Subcutaneous adipose tissue (tissue), 4 donors: ENCODE results near the gene CDKL5. TPM values are rescaled to one million over a fixed set of nuclear protein-coding genes. Genes with fewer than 3 reads are reported as not detected.

Experiments
- total RNA-seq, 4 donors: library from RNA; depleted of rRNA; stranded (reverse); fragments of >200 nt; gene quantifications; one replicate each; pipeline ENCODE4 v1.1.0, GENCODE V29; 2016
- TF ChIP-seq, protein P1 (sequence below): fragments of 450-650 bp; IDR thresholded peaks from one replicate; pipeline ENCODE4 v1.5.1; 2016; ENCODE audit warnings: low read depth, mild to moderate bottlenecking, control low read depth, antibody characterized with exemption, moderate library complexity

The CDKL5 gene
- total RNA-seq = 1 to 10 TPM; 4.6 to 6.2 (median 5.4) TPM

DNA sequence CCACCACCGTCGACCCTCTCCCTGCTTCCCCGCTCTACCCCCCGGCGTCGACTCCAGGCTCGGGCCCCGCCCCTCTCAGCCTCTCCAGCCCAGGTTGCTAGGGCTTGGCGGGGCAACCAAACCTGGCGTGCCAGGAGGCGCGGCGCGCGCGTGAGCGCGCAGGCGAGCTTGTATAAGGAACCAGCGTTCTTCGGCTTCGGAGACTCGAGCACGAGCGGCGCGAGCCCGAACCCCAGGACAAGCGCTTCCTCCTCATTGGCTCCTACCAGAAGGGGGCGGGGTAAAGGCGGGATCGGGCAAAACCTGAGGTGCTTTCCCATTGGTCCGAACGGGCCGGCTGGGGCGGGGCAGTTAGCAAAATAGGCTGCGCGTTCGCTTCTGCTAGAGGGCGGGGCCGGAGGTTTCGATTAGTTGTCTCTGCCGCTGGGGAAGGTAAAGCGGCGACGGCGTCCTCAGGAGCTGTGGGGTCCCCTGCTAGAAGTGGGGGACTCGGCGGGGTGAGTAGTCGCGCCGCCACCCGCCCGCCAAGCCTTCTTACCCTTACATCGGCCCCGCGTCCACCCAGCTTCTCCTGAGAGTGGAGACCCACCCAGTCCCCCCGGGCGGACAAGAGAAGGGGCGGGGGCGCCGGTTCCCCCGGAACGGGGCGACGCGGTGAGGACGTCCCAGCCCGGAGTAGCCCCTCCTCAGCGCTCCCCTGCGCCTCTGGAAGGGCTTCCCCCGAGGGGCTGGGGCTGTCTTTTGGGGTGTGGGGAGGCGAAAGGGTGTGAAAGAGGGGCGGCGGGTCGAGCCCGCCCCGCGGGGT lies at the start of gene CDKL5:
Gene CDKL5 (plus strand): TSS at position 410 of the 805 bp plus-strand sequence. CDS start 81,489 bp downstream, outside the sequence.
- TF ChIP-seq, protein P1, sequence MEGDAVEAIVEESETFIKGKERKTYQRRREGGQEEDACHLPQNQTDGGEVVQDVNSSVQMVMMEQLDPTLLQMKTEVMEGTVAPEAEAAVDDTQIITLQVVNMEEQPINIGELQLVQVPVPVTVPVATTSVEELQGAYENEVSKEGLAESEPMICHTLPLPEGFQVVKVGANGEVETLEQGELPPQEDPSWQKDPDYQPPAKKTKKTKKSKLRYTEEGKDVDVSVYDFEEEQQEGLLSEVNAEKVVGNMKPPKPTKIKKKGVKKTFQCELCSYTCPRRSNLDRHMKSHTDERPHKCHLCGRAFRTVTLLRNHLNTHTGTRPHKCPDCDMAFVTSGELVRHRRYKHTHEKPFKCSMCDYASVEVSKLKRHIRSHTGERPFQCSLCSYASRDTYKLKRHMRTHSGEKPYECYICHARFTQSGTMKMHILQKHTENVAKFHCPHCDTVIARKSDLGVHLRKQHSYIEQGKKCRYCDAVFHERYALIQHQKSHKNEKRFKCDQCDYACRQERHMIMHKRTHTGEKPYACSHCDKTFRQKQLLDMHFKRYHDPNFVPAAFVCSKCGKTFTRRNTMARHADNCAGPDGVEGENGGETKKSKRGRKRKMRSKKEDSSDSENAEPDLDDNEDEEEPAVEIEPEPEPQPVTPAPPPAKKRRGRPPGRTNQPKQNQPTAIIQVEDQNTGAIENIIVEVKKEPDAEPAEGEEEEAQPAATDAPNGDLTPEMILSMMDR = no peak

- TF ChIP-seq, protein P1 = no peak
These were observed 47.6 kb upstream of the CDKL5 start for GRCh38 chrX:18377796-18378195.

- TF ChIP-seq, protein P1 = no peak
These were observed 35.4 kb upstream of the CDKL5 start for GRCh38 chrX:18389966-18390365.

- TF ChIP-seq, protein P1 = no peak
These were observed 34.4 kb upstream of the CDKL5 start for GRCh38 chrX:18390941-18391538.

DNA sequence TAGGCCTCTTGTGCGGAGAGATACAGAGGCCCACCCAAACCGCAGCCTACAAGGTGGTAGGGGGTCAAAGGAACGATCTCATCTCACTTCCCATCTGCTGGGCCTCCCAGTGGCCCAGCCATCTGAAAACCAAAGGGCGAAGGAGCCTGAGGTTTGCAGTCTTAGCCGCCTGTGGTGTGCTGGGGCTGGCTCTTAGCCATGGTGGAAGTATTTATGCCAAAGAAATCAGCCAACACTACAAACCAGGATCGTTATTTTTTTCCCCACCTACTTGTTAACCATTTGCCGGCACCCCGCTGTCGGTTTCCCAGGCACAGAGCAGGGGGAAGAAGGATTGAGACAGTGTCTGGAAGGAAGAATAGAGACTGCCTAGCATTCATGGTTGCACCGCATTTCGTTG lies 30.9 kb upstream of the CDKL5 start:
- TF ChIP-seq, protein P1 = no peak

DNA sequence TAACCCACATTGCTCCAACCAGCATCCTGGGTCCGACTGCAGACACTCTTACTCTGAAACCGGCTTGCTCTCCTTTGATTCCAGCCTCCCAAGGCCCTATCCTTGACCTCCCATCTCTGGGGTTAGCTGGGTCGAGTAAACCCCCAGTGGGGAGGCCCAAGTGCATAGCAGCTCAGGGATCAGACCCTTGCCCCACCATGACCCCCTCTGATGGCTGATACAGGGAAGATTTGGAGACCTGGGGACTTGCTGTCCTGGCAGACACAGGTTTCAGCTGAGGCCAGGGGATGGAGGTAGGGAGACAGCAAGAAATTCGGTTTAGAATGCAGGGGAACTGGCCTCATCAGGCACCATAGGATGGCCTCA lies 23.6 kb upstream of the CDKL5 start:
- TF ChIP-seq, protein P1 = no peak

DNA sequence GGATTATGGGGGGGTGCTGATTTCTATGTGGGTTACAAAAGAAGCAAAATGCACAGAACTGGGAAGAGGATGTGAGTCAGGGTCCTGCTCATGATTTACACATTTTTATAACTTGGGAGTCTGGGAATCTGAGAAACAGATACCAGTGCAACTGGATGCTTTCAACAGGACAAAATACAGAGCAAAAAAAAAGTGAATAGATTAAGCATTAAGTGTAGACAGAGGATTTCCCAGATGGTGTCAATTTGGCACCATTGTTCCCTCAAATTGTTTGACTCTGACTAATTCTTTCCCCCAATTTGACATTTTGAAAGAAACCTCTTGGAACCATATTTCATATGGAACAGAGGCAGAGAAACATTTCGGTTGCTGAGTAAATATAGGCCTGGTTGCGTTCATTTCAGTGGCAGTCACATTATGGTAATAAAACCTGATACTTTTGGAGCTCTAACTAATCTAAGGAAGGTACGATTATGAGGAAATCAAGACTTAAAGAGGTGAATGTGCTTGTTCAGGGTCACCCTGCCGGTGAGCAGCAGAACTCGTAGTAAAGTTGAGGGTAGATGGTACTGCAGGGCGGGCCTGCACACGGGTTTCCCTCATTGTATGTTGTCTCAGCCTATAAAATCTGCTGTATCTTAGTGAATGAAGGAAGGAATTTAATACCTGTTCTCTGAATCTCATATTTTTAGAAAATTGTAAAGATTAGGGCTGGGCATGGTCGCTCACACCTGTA lies 18.7 kb upstream of the CDKL5 start:
- TF ChIP-seq, protein P1 = no peak
